Glomerular endothelial cell (primary cell): Measurements from ENCODE around the gene USP8. TPM values are rescaled to one million over a fixed set of nuclear protein-coding genes. Genes with fewer than 3 reads are reported as not detected.
"Not testable (repeated sequence)": the region's sequence is repeated elsewhere in the genome, so short reads cannot be mapped to it uniquely, and the experiment has no call there.

Experiments used
- DNase-seq: peaks from one replicate; pipeline ENCODE4 v3.0.0-alpha.2; 2011; ENCODE audit warnings: low read depth, low spot score; ENCODE audit errors: extremely low read depth
- total RNA-seq: library from RNA; depleted of rRNA; stranded (reverse); fragments of >200 nt; gene quantifications from 2 replicates; pipeline ENCODE4 v1.2.3, GENCODE V29; 2015

The USP8 gene
- total RNA-seq, 1 donor from 2014 or later = 33.3 TPM

- DNase-seq = no peak
These were observed 14.0 kb downstream of the USP8 start for GRCh38 chr15:50438251-50438650.

- DNase-seq = no peak
These were observed 16.7 kb downstream of the USP8 start for GRCh38 chr15:50440932-50441331.

GRCh38 chr15:50452927-50453326, 28.7 kb downstream of the USP8 start:
- no peak for DNase-seq

- DNase-seq = no peak
These were observed 34.3 kb downstream of the USP8 start for GRCh38 chr15:50458348-50459112.

GRCh38 chr15:50463423-50464358, 39.5 kb downstream of the USP8 start:
- no peak for DNase-seq

- no peak for DNase-seq
These were observed 46.9 kb downstream of the USP8 start for GRCh38 chr15:50471072-50471471.

- no peak for DNase-seq
These were observed 51.9 kb downstream of the USP8 start for GRCh38 chr15:50476143-50476542.

GRCh38 chr15:50484781-50485180, 60.6 kb downstream of the USP8 start:
- no peak for DNase-seq

GRCh38 chr15:50485389-50485788, 61.2 kb downstream of the USP8 start:
- DNase-seq = no peak

GRCh38 chr15:50487287-50487686, 63.1 kb downstream of the USP8 start:
- DNase-seq = no peak

GRCh38 chr15:50493625-50494024, 69.4 kb downstream of the USP8 start:
- no peak for DNase-seq

- DNase-seq = not testable (repeated sequence)
These were observed 70.3 kb downstream of the USP8 start for GRCh38 chr15:50494547-50494946.

- no peak for DNase-seq
These were observed 72.5 kb downstream of the USP8 start for GRCh38 chr15:50496692-50497091.

- no peak for DNase-seq
These were observed 76.1 kb downstream of the USP8 start for GRCh38 chr15:50500352-50500751.

GRCh38 chr15:50501815-50502214, 77.6 kb downstream of the USP8 start:
- DNase-seq = no peak

- DNase-seq = no peak
These were observed 78.9 kb downstream of the USP8 start for GRCh38 chr15:50503144-50503543.

- not testable (repeated sequence) for DNase-seq
These were observed 81.5 kb downstream of the USP8 start for GRCh38 chr15:50505656-50506055.

GRCh38 chr15:50506121-50506520, 81.9 kb downstream of the USP8 start:
- no peak for DNase-seq

- no peak for DNase-seq
These were observed 88.8 kb downstream of the USP8 start for GRCh38 chr15:50513001-50513400.

GRCh38 chr15:50519740-50520425, 95.7 kb downstream of the USP8 start:
- no peak for DNase-seq

- DNase-seq = no peak
These were observed 99.6 kb downstream of the USP8 start for GRCh38 chr15:50523851-50524251.
